ENCODE results near the gene AK3.
A peak's percentile ranks its signal among the peaks of the same experiment; 100 is the strongest.
"Not testable (repeated sequence)": the region's sequence is repeated elsewhere in the genome, so short reads cannot be mapped to it uniquely, and the experiment has no call there.

AK3 gene

GRCh38 chr9:4740638-4741364 is at the start of gene AK3:
Gene AK3 (minus strand): TSS chr9:4741202. CDS start chr9:4741087, 115 bp downstream.
- DNase-seq, result peak; percentile 63

- no peak for DNase-seq
Measured at GRCh38 chr9:4788703-4789102, 47.7 kb upstream of the AK3 start.

- no peak for DNase-seq
Measured at GRCh38 chr9:4787876-4788275, 46.9 kb upstream of the AK3 start.

GRCh38 chr9:4786599-4786998 is 45.6 kb upstream of the AK3 start:
- DNase-seq, result no peak

GRCh38 chr9:4784403-4784802 is 43.4 kb upstream of the AK3 start:
- no peak for DNase-seq

GRCh38 chr9:4783191-4783590 is 42.2 kb upstream of the AK3 start:
- not testable (repeated sequence) for DNase-seq

GRCh38 chr9:4781408-4781807 is 40.4 kb upstream of the AK3 start:
- no peak for DNase-seq

GRCh38 chr9:4780651-4781050 is 39.6 kb upstream of the AK3 start:
- no peak for DNase-seq

- DNase-seq, result not testable (repeated sequence)
Measured at GRCh38 chr9:4774958-4775357, 34.0 kb upstream of the AK3 start.

GRCh38 chr9:4774209-4774608 is 33.2 kb upstream of the AK3 start:
- no peak for DNase-seq

- DNase-seq, result no peak
Measured at GRCh38 chr9:4771788-4772187, 30.8 kb upstream of the AK3 start.

- DNase-seq, result no peak
Measured at GRCh38 chr9:4769321-4770080, 28.5 kb upstream of the AK3 start.

- no peak for DNase-seq
Measured at GRCh38 chr9:4768681-4769080, 27.7 kb upstream of the AK3 start.

GRCh38 chr9:4764033-4764432 is 23.0 kb upstream of the AK3 start:
- no peak for DNase-seq

GRCh38 chr9:4762886-4763541 is 22.0 kb upstream of the AK3 start:
- peak; percentile 64 for DNase-seq

- DNase-seq, result peak; percentile 65
Measured at GRCh38 chr9:4762108-4762885, 21.3 kb upstream of the AK3 start.

GRCh38 chr9:4760122-4760521 is 19.1 kb upstream of the AK3 start:
- no peak for DNase-seq

GRCh38 chr9:4756420-4756819 is 15.4 kb upstream of the AK3 start:
- DNase-seq, result no peak

GRCh38 chr9:4755026-4755609 is 14.1 kb upstream of the AK3 start:
- no peak for DNase-seq

GRCh38 chr9:4754530-4754929 is 13.5 kb upstream of the AK3 start:
- DNase-seq, result not testable (repeated sequence)

- peak; percentile 55 for DNase-seq
Measured at GRCh38 chr9:4750023-4750673, 9.1 kb upstream of the AK3 start.

GRCh38 chr9:4748612-4749011 is 7.6 kb upstream of the AK3 start:
- DNase-seq, result no peak

Data from KG1 (cell line).